SK-N-SH treated with all-trans-retinoic acid at 6 μM for 48 hours (cell line): ENCODE data around the gene TRABD.

Source experiments
- ATAC-seq: fragments of 200-7000 bp; cut with Tn5 transposase; 3 replicates; pipeline ENCODE4 v1.9.1; 2020; ENCODE audit warnings: mild to moderate bottlenecking, moderate library complexity
- ARNTL ChIP-seq: fragments of 450-650 bp; formaldehyde crosslinking; IDR thresholded peaks from 2 replicates; pipeline ENCODE4 v1.5.0; 2020; ENCODE audit warnings: low read depth, mild to moderate bottlenecking, moderate library complexity, borderline replicate concordance
- BACH2 ChIP-seq: fragments of 250-450 bp; sonication (Bioruptor Pico); IDR thresholded peaks from 2 replicates; pipeline ENCODE4 v1.9.0; 2021; ENCODE audit warnings: mild to moderate bottlenecking, borderline replicate concordance
- CSDC2 ChIP-seq: fragments of 250-450 bp; sonication (Bioruptor Pico); IDR thresholded peaks from 2 replicates; pipeline ENCODE4 v1.5.0; 2020; ENCODE audit warnings: mild to moderate bottlenecking, moderate library complexity
- ESRRG ChIP-seq: fragments of 250-450 bp; sonication (Bioruptor Pico); IDR thresholded peaks from 2 replicates; pipeline ENCODE4 v1.6.1; 2021; ENCODE audit warnings: mild to moderate bottlenecking
- GLIS3 ChIP-seq: fragments of 250-450 bp; sonication (Bioruptor Pico); IDR thresholded peaks from 2 replicates; pipeline ENCODE4 v1.5.0; 2020; ENCODE audit warnings: mild to moderate bottlenecking, moderate library complexity
- ISL1 ChIP-seq: fragments of 250-450 bp; sonication (Bioruptor Pico); IDR thresholded peaks from 2 replicates; pipeline ENCODE4 v2.1.2; 2022; ENCODE audit warnings: mild to moderate bottlenecking, moderate library complexity
- OSR1 ChIP-seq: fragments of 250-450 bp; sonication (Bioruptor Pico); IDR thresholded peaks from 2 replicates; pipeline ENCODE4 v1.8.0; 2022; ENCODE audit warnings: moderate library complexity, mild to moderate bottlenecking, inconsistent platforms
- RARB ChIP-seq: fragments of 250-450 bp; sonication (Bioruptor Pico); IDR thresholded peaks from 2 replicates; pipeline ENCODE4 v1.8.0; 2021; ENCODE audit warnings: mild to moderate bottlenecking, moderate library complexity
- SNAI2 ChIP-seq: fragments of 250-450 bp; sonication (Bioruptor Pico); IDR thresholded peaks from 2 replicates; pipeline ENCODE4 v1.5.0; 2020; ENCODE audit warnings: mild to moderate bottlenecking, moderate library complexity
- TCF4 ChIP-seq: fragments of 250-450 bp; sonication (Bioruptor Pico); IDR thresholded peaks from 2 replicates; pipeline ENCODE4 v1.8.0; 2021; ENCODE audit warnings: mild to moderate bottlenecking, moderate library complexity, borderline replicate concordance
- ZC3H10 ChIP-seq: fragments of 250-450 bp; sonication (Bioruptor Pico); IDR thresholded peaks from 2 replicates; pipeline ENCODE4 v1.5.1; 2021; ENCODE audit warnings: mild to moderate bottlenecking, moderate library complexity
- ZFP3 ChIP-seq: fragments of 250-450 bp; sonication (Bioruptor Pico); IDR thresholded peaks from 2 replicates; pipeline ENCODE4 v1.5.0; 2020; ENCODE audit warnings: mild to moderate bottlenecking, moderate library complexity
- ZFP30 ChIP-seq: fragments of 450-650 bp; formaldehyde crosslinking; IDR thresholded peaks from 2 replicates; pipeline ENCODE4 v1.5.0; 2022; ENCODE audit warnings: mild to moderate bottlenecking, moderate library complexity
- ZNF565 ChIP-seq: fragments of 450-650 bp; formaldehyde crosslinking; conservative IDR thresholded peaks from 2 replicates; pipeline ENCODE4 v1.5.0; 2020; ENCODE audit warnings: low read depth, mild to moderate bottlenecking, moderate library complexity
- ZNF70 ChIP-seq: fragments of 450-650 bp; formaldehyde crosslinking; IDR thresholded peaks from 2 replicates; pipeline ENCODE4 v1.5.0; 2020; ENCODE audit warnings: mild to moderate bottlenecking, moderate library complexity
- TF ChIP-seq, protein P1 (sequence below): fragments of 250-450 bp; sonication (Bioruptor Pico); IDR thresholded peaks from 2 replicates; pipeline ENCODE4 v1.8.0; 2021; ENCODE audit warnings: low read depth, mild to moderate bottlenecking, moderate library complexity, borderline replicate concordance
- TF ChIP-seq, protein P2 (sequence below): fragments of 250-450 bp; sonication (Bioruptor Pico); IDR thresholded peaks from 2 replicates; pipeline ENCODE4 v1.8.0; 2020; ENCODE audit warnings: mild to moderate bottlenecking, moderate library complexity, borderline replicate concordance
- TF ChIP-seq, protein P3 (sequence below): fragments of 250-450 bp; sonication (Bioruptor Pico); IDR thresholded peaks from 2 replicates; pipeline ENCODE4 v1.5.0; 2020; ENCODE audit warnings: mild to moderate bottlenecking, moderate library complexity
- TF ChIP-seq, protein P4 (sequence below): fragments of 250-450 bp; sonication (Bioruptor Pico); IDR thresholded peaks from 2 replicates; pipeline ENCODE4 v1.5.1; 2021; ENCODE audit warnings: mild to moderate bottlenecking, moderate library complexity
- TF ChIP-seq, protein P5 (sequence below): fragments of 250-450 bp; sonication (Bioruptor Pico); IDR thresholded peaks from 2 replicates; pipeline ENCODE4 v1.5.1; 2020; ENCODE audit warnings: low read depth, mild to moderate bottlenecking, moderate library complexity

The TRABD gene

DNA sequence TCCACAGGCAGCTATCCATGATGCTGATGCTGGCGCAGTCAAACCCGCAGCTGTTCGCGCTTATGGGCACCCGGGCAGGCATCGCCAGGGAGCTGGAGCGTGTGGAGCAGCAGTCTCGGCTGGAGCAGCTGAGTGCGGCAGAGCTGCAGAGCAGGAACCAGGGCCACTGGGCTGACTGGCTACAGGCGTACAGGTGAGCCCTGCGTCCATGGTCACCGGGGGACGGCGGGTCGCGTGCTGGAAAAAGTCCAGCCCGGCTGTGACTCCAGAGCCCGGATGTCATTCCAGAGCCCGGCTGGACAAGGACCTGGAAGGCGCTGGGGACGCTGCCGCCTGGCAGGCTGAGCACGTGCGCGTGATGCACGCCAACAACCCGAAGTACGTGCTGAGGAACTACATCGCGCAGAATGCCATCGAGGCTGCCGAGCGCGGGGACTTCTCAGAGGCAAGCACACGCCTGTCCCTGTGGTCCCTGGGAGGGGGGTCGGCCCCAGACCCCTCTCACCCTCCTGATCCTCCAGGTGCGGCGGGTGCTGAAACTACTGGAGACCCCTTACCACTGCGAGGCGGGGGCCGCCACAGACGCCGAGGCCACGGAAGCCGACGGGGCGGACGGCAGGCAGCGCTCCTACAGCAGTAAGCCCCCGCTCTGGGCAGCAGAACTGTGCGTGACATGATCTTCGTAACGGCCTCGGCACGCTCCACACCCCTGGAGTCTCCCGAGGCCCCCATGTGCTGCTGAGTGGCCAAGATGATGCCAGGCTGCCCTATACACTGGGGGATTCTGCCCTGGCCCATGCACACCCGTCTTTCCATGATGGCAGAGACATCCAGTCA is 31.2 kb downstream of the TRABD start:
- no peak for ATAC-seq
- TF ChIP-seq, protein P1, sequence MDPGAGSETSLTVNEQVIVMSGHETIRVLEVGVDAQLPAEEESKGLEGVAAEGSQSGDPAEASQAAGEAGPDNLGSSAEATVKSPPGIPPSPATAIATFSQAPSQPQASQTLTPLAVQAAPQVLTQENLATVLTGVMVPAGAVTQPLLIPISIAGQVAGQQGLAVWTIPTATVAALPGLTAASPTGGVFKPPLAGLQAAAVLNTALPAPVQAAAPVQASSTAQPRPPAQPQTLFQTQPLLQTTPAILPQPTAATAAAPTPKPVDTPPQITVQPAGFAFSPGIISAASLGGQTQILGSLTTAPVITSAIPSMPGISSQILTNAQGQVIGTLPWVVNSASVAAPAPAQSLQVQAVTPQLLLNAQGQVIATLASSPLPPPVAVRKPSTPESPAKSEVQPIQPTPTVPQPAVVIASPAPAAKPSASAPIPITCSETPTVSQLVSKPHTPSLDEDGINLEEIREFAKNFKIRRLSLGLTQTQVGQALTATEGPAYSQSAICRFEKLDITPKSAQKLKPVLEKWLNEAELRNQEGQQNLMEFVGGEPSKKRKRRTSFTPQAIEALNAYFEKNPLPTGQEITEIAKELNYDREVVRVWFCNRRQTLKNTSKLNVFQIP (CRISPR knock-in tag): no peak
- TF ChIP-seq, protein P2, sequence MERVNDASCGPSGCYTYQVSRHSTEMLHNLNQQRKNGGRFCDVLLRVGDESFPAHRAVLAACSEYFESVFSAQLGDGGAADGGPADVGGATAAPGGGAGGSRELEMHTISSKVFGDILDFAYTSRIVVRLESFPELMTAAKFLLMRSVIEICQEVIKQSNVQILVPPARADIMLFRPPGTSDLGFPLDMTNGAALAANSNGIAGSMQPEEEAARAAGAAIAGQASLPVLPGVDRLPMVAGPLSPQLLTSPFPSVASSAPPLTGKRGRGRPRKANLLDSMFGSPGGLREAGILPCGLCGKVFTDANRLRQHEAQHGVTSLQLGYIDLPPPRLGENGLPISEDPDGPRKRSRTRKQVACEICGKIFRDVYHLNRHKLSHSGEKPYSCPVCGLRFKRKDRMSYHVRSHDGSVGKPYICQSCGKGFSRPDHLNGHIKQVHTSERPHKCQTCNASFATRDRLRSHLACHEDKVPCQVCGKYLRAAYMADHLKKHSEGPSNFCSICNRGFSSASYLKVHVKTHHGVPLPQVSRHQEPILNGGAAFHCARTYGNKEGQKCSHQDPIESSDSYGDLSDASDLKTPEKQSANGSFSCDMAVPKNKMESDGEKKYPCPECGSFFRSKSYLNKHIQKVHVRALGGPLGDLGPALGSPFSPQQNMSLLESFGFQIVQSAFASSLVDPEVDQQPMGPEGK: no peak
- TF ChIP-seq BACH2 (CRISPR knock-in tag) (no peak), ZC3H10 (CRISPR knock-in tag) (no peak), GLIS3 (no peak), TCF4 (CRISPR knock-in tag) (no peak), ZNF565 (CRISPR knock-in tag) (no peak), SNAI2 (no peak), CSDC2 (CRISPR knock-in tag) (no peak), ZFP30 (CRISPR knock-in tag) (no peak), OSR1 (no peak), ARNTL (no peak), ISL1 (CRISPR knock-in tag) (no peak), ZFP3 (CRISPR knock-in tag) (no peak), ZNF70 (CRISPR knock-in tag) (no peak)
- TF ChIP-seq, protein P3, sequence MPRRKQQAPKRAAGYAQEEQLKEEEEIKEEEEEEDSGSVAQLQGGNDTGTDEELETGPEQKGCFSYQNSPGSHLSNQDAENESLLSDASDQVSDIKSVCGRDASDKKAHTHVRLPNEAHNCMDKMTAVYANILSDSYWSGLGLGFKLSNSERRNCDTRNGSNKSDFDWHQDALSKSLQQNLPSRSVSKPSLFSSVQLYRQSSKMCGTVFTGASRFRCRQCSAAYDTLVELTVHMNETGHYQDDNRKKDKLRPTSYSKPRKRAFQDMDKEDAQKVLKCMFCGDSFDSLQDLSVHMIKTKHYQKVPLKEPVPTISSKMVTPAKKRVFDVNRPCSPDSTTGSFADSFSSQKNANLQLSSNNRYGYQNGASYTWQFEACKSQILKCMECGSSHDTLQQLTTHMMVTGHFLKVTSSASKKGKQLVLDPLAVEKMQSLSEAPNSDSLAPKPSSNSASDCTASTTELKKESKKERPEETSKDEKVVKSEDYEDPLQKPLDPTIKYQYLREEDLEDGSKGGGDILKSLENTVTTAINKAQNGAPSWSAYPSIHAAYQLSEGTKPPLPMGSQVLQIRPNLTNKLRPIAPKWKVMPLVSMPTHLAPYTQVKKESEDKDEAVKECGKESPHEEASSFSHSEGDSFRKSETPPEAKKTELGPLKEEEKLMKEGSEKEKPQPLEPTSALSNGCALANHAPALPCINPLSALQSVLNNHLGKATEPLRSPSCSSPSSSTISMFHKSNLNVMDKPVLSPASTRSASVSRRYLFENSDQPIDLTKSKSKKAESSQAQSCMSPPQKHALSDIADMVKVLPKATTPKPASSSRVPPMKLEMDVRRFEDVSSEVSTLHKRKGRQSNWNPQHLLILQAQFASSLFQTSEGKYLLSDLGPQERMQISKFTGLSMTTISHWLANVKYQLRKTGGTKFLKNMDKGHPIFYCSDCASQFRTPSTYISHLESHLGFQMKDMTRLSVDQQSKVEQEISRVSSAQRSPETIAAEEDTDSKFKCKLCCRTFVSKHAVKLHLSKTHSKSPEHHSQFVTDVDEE (CRISPR knock-in tag): no peak
- TF ChIP-seq, protein P4, sequence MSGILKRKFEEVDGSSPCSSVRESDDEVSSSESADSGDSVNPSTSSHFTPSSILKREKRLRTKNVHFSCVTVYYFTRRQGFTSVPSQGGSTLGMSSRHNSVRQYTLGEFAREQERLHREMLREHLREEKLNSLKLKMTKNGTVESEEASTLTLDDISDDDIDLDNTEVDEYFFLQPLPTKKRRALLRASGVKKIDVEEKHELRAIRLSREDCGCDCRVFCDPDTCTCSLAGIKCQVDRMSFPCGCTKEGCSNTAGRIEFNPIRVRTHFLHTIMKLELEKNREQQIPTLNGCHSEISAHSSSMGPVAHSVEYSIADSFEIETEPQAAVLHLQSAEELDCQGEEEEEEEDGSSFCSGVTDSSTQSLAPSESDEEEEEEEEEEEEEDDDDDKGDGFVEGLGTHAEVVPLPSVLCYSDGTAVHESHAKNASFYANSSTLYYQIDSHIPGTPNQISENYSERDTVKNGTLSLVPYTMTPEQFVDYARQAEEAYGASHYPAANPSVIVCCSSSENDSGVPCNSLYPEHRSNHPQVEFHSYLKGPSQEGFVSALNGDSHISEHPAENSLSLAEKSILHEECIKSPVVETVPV (CRISPR knock-in tag): no peak
- TF ChIP-seq, protein P5, sequence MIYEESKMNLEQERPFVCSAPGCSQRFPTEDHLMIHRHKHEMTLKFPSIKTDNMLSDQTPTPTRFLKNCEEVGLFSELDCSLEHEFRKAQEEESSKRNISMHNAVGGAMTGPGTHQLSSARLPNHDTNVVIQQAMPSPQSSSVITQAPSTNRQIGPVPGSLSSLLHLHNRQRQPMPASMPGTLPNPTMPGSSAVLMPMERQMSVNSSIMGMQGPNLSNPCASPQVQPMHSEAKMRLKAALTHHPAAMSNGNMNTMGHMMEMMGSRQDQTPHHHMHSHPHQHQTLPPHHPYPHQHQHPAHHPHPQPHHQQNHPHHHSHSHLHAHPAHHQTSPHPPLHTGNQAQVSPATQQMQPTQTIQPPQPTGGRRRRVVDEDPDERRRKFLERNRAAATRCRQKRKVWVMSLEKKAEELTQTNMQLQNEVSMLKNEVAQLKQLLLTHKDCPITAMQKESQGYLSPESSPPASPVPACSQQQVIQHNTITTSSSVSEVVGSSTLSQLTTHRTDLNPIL (CRISPR knock-in tag): no peak

DNA sequence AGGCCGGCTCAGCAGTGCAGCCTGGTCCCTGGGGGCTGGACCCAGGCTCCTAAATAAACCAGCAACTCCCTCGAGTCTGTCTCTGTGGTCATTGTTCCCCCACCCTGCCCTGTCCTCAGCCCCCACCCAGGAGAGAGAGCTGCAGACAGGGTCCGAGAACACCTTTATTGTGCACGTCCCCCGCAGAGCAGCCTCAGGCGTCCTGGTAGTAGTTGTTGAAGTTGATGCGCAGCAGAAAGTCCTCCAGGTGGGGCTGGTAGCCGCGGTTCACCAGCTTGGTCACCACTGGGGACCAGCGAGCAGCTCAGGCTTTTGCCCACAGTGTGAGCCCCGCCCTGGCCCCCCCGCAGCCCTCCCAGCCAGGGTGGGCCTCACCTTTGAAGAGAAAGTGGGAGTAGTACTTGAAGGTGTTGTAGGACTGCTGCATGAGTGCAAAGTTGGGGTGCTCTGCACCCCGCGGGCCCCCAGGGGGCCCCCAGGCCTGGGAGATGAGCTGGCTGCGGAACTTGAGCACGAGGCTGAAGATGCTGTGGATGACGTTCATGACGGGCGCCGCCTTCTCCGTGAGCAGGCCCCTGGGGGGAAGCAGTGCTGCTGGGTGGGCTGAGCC is 31.9 kb downstream of the TRABD start:
- ATAC-seq: no peak
- TF ChIP-seq TCF4 (CRISPR knock-in tag) (no peak), ESRRG (CRISPR knock-in tag) (no peak), RARB (CRISPR knock-in tag) (no peak)
- TF ChIP-seq, all 23 proteins: peak for 0
